Left lung (tissue), 10 donors: ENCODE data around the gene TMEM107. TPM values are rescaled to one million over a fixed set of nuclear protein-coding genes. Genes with fewer than 3 reads are reported as not detected.

Experiments used
- ATAC-seq: fragments of 200-7000 bp; cut with Tn5 transposase; one replicate; pipeline ENCODE4 v1.9.1; 2020; ENCODE audit warnings: moderate library complexity
- DNase-seq, 4 donors: peaks; one replicate each; pipeline ENCODE4 v3.0.0-alpha.2; 2013 to 2020
- H3K27ac ChIP-seq, 2 donors: fragments of 200-600 bp; sonication (generic) in 1 of 2; one replicate each; pipeline versions ENCODE4 v1.5.0 to v1.8.0; 2020 to 2021
- H3K27me3 ChIP-seq, 2 donors: fragments of 200-600 bp; sonication (generic) in 1 of 2; one replicate each; pipeline versions ENCODE4 v1.5.0 to v1.8.0; 2020 to 2021
- H3K36me3 ChIP-seq, 2 donors: fragments of 200-600 bp; sonication (generic) in 1 of 2; one replicate each; pipeline versions ENCODE4 v1.5.0 to v1.8.0; 2020 to 2021
- H3K4me1 ChIP-seq, 2 donors: fragments of 200-600 bp; one replicate each; pipeline ENCODE4 v1.8.0; 2021
- H3K4me3 ChIP-seq, 2 donors: fragments of 200-600 bp; sonication (generic) in 1 of 2; one replicate each; pipeline versions ENCODE4 v1.5.0 to v1.8.0; 2020 to 2021; ENCODE audit warnings: mild to moderate bottlenecking in 1 of 2
- H3K9me3 ChIP-seq, 2 donors: fragments of 200-600 bp; sonication (generic) in 1 of 2; one replicate each; pipeline versions ENCODE4 v1.5.0 to v1.8.0; 2020 to 2021
- intact Hi-C, 2 donors: fragments of 100-400 bp; cut with DNase I; formaldehyde crosslinking; loops; one replicate each; pipeline versions ENCODE4 v1.11.2 to v1.14.2; 2022
- microRNA-seq, 2 donors: library from miRNA; unstranded; fragments of <30 nt; microRNA quantifications; one replicate each; pipeline ENCODE4, GENCODE V29; 2019
- polyA plus RNA-seq, 6 donors: library from polyadenylated mRNA; unstranded; fragments of 120-200 nt; gene quantifications; one replicate each; pipeline ENCODE4 v1.2.1, GENCODE V29; 2013; ENCODE audit not compliant: insufficient read length in 6 of 6
- total RNA-seq, 2 donors: library from RNA; stranded (reverse); fragmentation: NEBNext Ultra II Directional; extraction: Animal tissue kit (Norgen Biotek cat#: 25700); gene quantifications; one replicate each; pipeline ENCODE4 v1.2.1, GENCODE V29; 2021
- TF ChIP-seq, protein P1 (sequence below), 2 donors: fragments of 200-600 bp; sonication (generic) in 1 of 2; IDR thresholded peaks; one replicate each; pipeline versions ENCODE4 v1.5.0 to v1.8.0; 2021; ENCODE audit warnings: antibody characterized with exemption in 2 of 2
- donor health status: DM: no; HTN: yes; CAD: no.
- donor health status: DM: no; HTN: no; CAD: no.

Gene TMEM107
- total and polyA plus RNA-seq, 8 donors, result 15.0 to 21.0 (median 18.5) TPM

DNA sequence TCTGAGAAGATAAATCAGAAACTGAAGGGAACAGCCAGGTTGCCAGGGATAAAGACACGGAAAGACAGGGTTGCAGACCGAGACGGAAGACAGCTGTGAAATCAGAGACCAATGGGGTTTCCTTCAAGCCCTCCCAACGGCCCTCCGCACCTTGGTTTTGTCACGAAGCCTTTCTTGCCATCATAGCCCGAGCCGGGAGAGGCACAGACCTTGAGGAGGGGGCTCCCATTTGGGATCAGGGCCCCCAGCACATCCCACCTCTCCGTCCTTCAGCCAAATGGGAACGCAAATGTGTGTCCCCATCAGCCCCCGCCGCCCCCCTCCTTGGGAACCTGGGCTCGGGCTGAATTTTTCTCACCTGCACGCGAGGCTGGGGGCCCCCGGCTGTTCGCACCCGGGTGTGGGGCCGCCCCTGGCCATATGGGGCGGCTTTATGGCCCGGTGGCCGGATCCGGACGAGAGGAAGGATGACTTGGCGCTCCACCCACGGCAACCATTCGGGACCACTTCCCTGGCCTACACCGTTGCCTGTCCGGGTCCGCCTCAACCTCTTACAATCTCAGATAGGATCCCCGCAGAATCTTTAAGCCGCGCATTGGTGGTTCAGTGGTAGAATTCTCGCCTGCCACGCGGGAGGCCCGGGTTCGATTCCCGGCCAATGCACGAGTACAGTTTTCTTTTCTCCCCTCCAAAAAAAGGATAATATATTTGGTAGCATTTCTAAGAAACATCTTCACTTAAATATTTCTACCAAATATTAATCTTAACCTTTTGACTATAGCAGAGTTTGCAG, 50.8 kb downstream of the TMEM107 start:
- Histone ChIP-seq H3K27me3 (peaks cover 28 to 100% of the 10 kb centered on the region in 2 donors), H3K36me3 (no peaks in the 10 kb centered on the region), H3K4me3 (peak overlapping the region; percentile 46 to 65), H3K9me3 (no peaks in the 10 kb centered on the region), H3K4me1 (peaks cover 31 to 74% of the 10 kb centered on the region in 2 donors), H3K27ac (peak overlapping the region in 1 of 2 donors; percentile 44)
- DNase-seq, result peak in 2 of 4 donors; percentile 84 to 89
- peak; percentile 39 for ATAC-seq
- intact Hi-C loops, result loop anchor here in 1 of 2 donors (10.0 kb wide), 1 partner anchor 59 kb away; no protein-coding TSS in a partner anchor
- TF ChIP-seq, protein P1, sequence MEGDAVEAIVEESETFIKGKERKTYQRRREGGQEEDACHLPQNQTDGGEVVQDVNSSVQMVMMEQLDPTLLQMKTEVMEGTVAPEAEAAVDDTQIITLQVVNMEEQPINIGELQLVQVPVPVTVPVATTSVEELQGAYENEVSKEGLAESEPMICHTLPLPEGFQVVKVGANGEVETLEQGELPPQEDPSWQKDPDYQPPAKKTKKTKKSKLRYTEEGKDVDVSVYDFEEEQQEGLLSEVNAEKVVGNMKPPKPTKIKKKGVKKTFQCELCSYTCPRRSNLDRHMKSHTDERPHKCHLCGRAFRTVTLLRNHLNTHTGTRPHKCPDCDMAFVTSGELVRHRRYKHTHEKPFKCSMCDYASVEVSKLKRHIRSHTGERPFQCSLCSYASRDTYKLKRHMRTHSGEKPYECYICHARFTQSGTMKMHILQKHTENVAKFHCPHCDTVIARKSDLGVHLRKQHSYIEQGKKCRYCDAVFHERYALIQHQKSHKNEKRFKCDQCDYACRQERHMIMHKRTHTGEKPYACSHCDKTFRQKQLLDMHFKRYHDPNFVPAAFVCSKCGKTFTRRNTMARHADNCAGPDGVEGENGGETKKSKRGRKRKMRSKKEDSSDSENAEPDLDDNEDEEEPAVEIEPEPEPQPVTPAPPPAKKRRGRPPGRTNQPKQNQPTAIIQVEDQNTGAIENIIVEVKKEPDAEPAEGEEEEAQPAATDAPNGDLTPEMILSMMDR (IDR thresholded peaks at IDR 0.05), result no peak

DNA sequence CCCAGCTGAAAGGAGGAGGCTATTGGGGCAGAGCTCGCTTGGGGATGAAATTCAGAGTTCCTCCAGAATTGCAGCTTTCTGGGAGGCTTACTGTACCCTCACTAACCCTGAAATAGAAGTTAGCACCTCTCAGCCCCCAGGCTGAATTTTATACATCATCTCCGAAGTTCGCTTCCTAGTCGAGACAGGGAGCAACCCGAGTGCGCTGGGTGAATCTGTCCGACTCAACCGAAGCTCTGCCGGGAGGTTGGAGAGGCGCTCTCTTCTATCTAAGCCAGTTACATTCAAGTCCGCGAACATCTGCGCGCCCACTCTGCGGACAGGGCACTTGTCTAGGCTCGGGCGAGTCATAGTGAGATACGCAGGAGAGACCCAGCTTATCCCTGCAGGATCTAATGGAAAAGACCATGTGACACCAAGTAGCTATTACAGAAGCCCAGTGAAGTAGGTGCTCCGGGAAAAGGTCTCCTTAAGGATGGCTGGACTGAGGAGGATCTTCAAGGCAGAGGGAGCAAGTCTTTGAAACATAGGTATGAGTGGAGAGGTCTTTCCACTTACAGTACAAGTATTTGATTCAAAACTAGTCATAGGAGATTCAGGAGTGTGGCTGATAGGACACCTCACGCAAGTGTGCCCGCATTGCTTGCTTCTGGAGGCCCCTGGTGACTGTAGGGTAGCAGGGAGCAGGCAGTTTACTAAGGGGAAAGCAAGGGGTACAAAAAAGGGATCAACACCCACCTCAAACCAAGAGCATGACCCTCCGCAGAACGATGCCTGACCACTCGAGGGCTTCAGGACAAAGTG, 51.6 kb downstream of the TMEM107 start:
- intact Hi-C loops, result loop anchor here in 1 of 2 donors (10.0 kb wide), 1 partner anchor 60 kb away; no protein-coding TSS in a partner anchor
- Histone ChIP-seq H3K27ac (no peak overlapping the region), H3K4me1 (peaks cover 37 to 79% of the 10 kb centered on the region in 2 donors), H3K9me3 (no peaks in the 10 kb centered on the region), H3K4me3 (peak overlapping the region; percentile 2 to 65), H3K36me3 (no peaks in the 10 kb centered on the region), H3K27me3 (peaks cover 28 to 93% of the 10 kb centered on the region in 2 donors)
- TF ChIP-seq, protein P1 (IDR thresholded peaks at IDR 0.05), result no peak
- DNase-seq (peak in 1 of 4 donors; percentile 51), ATAC-seq (no peak)

DNA sequence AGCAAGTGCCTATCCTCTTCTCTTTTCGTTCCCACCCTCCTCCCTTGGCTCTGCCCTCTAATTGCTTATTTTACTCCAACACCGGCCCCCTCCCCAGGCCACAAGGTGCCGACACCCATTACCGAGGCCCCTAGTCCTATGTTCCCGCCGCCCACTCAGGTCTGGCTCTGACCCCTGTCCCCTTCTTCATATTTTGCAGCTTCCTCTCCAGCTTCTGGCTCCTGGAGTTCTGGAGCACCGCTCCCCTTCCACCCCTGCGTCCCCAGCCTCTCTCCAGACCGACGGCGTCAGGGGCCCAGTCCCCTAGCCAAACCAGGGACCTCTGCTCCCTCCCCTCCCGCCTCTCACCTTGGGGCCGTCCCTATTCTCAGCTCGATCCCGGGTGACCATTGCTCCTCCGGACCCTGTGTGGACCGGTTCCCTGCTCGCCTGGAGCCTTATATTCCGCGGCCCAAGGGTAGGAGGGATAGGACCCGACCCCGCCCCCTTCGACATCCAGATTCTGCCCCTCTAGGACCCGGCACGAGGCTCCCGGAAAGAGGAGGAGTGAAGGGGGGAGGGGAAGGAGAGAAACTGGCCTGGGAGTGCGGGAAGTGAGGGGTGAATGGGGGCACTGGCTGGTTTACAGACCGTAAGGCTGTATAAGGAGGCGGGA, 52.4 kb downstream of the TMEM107 start, which contains the start of gene HES7:
HES7 (minus strand) TSS at position 412 of the 655 bp plus-strand sequence; CDS start at position 390, 22 bp downstream.
- peaks cover 37 to 86% of the 10 kb centered on the region in 2 donors for H3K4me1 ChIP-seq

DNA sequence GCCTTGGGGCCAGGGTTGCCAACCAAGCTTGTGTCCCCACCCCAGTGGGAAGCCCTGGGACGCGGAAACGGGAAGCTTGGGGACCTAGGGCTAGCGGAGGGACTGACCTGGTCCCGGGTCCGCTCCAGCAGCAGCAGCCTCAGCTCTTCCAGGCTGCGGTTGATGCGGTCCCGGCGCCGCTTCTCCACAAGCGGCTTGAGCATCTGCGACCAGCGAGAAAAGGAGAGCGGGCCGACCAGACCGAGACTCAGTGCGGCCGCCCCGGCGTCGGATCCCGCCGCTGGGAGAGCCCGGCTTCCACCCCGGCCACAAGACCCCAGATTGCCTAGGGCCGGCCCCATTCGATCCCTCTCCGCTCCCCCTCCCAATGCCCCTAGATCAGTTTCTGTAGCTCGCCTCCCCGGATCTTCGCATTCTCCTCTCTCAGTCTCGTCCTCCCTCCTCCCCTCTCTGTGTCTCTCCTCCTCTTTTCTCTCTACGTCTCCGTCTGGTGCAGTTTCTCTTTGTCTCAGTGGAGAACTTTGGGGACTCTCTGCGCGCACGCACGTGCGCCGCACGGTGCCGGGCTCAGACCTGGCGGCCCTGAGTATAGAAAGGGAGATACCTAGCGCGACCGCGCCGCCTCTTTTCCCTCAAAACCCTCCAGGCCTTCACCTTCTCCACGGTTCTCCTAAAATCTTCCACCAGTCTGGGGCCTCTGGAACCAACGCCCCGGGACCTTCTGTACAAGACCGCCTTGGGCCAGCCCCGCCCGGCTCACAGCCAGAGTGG, 53.1 kb downstream of the TMEM107 start:
- intact Hi-C loops, result loop anchor here in 1 of 2 donors (10.0 kb wide), 1 partner anchor 62 kb away; no protein-coding TSS in a partner anchor
- no peak overlapping the region for H3K27ac ChIP-seq
- no peak for ATAC-seq
- H3K27me3 ChIP-seq, result peaks cover 28 to 85% of the 10 kb centered on the region in 2 donors
- no peaks in the 10 kb centered on the region for H3K9me3 ChIP-seq
- H3K4me3 ChIP-seq, result peak overlapping the region; percentile 33 to 49
- H3K36me3 ChIP-seq, result no peaks in the 10 kb centered on the region
- TF ChIP-seq, protein P1 (IDR thresholded peaks at IDR 0.05), result no peak
- peak in 1 of 4 donors; percentile 80 for DNase-seq
- H3K4me1 ChIP-seq, result peaks cover 41 to 93% of the 10 kb centered on the region in 2 donors

More for the DNA sequence above, 52.4 kb downstream of the TMEM107 start, which contains the start of gene HES7:
- Histone ChIP-seq H3K9me3 (no peaks in the 10 kb centered on the region), H3K27ac (no peak within 1 kb of the TSS), H3K4me3 (peak within 1 kb of the TSS; percentile 33 to 49), H3K36me3 (no peaks in the 10 kb centered on the region), H3K27me3 (peaks cover 28 to 86% of the 10 kb centered on the region in 2 donors)
- intact Hi-C loops, result loop anchor here in 1 of 2 donors (10.0 kb wide), 1 partner anchor 61 kb away; no protein-coding TSS in a partner anchor
- DNase-seq (peak in 1 of 4 donors; percentile 60), ATAC-seq (no peak)
- TF ChIP-seq, protein P1 (IDR thresholded peaks at IDR 0.05), result no peak

Small RNA genes lying within 50 kb of the gene (microRNA-seq; reads per million reads assigned to microRNA genes)
- 2.3 to 73.9 reads per million in 2 donors for gene MIR4521
- 0.55 to 0.67 reads per million in 2 donors for gene MIR6883

Other genes starting within 250 kb of the TMEM107 start
- 1 to 10 TPM; 2.5 to 3.5 TPM for gene KCNAB3, start 246.5 kb downstream of the TMEM107 start, total RNA-seq
- 10 to 100 TPM in 5 of 6 donors, 1 to 10 TPM in 1; 9.4 to 12.7 (median 11.5) TPM for gene KCNAB3, start 246.5 kb downstream of the TMEM107 start, polyA plus RNA-seq
- gene TRAPPC1, start 244.4 kb downstream of the TMEM107 start, total RNA-seq, result 100 to 1,000 TPM; 141 to 181 TPM
- 100 to 1,000 TPM; 123 to 151 (median 139) TPM for gene TRAPPC1, start 244.4 kb downstream of the TMEM107 start, polyA plus RNA-seq
- gene CNTROB, start 244.2 kb downstream of the TMEM107 start, total RNA-seq, result 10 to 100 TPM; 38.2 to 50.1 TPM
- gene CNTROB, start 244.2 kb downstream of the TMEM107 start, polyA plus RNA-seq, result 10 to 100 TPM; 77.9 to 87.5 (median 83.6) TPM
- 1 to 10 TPM; 1.1 to 3.4 TPM for gene GUCY2D, start 173.8 kb downstream of the TMEM107 start, total RNA-seq
- gene GUCY2D, start 173.8 kb downstream of the TMEM107 start, polyA plus RNA-seq, result under 1 TPM in 2 of 6 donors, not detected in 4; 0.13 to 0.34 TPM
- gene ALOX15B, start 137.3 kb downstream of the TMEM107 start, total RNA-seq, result 100 to 1,000 TPM in 1 of 2 donors, 10 to 100 TPM in 1; 52.5 to 112 TPM
- gene ALOX15B, start 137.3 kb downstream of the TMEM107 start, polyA plus RNA-seq, result under 1 TPM; 0.38 to 0.60 (median 0.45) TPM
- under 1 TPM in 1 of 2 donors, not detected in 1; 0.32 TPM for gene ALOX12B, start 88.7 kb downstream of the TMEM107 start, total RNA-seq
- under 1 TPM in 4 of 6 donors, not detected in 2; 0.20 to 0.32 (median 0.26) TPM for gene ALOX12B, start 88.7 kb downstream of the TMEM107 start, polyA plus RNA-seq
- gene ALOXE3, start 57.9 kb downstream of the TMEM107 start, total RNA-seq, result under 1 TPM; 0.23 to 0.55 TPM
- gene ALOXE3, start 57.9 kb downstream of the TMEM107 start, polyA plus RNA-seq, result under 1 TPM in 2 of 6 donors, not detected in 4; 0.05 to 0.06 TPM
- under 1 TPM in 1 of 2 donors, not detected in 1; 0.52 TPM for gene HES7, start 52.3 kb downstream of the TMEM107 start, total RNA-seq
- gene HES7, start 52.3 kb downstream of the TMEM107 start, polyA plus RNA-seq, result under 1 TPM in 2 of 6 donors, not detected in 4; 0.10 to 0.20 TPM
- gene PER1, start 24.0 kb downstream of the TMEM107 start, total RNA-seq, result 100 to 1,000 TPM; 101 to 111 TPM
- gene PER1, start 24.0 kb downstream of the TMEM107 start, polyA plus RNA-seq, result 10 to 100 TPM; 28.0 to 84.0 (median 41.4) TPM
- 10 to 100 TPM; 48.3 to 48.9 TPM for gene VAMP2, start 13.4 kb downstream of the TMEM107 start, total RNA-seq
- 100 to 1,000 TPM in 4 of 6 donors, 10 to 100 TPM in 2; 86.2 to 108 (median 103) TPM for gene VAMP2, start 13.4 kb downstream of the TMEM107 start, polyA plus RNA-seq
- 10 to 100 TPM in 1 of 2 donors, 1 to 10 TPM in 1; 8.8 to 10.6 TPM for gene BORCS6, start 13.8 kb upstream of the TMEM107 start, total RNA-seq
- 1 to 10 TPM; 2.4 to 4.1 (median 3.2) TPM for gene BORCS6, start 13.8 kb upstream of the TMEM107 start, polyA plus RNA-seq
- 10 to 100 TPM in 1 of 2 donors, 1 to 10 TPM in 1; 2.7 to 10.2 TPM for gene AURKB, start 34.2 kb upstream of the TMEM107 start, total RNA-seq
- gene AURKB, start 34.2 kb upstream of the TMEM107 start, polyA plus RNA-seq, result 10 to 100 TPM; 21.3 to 58.0 (median 36.6) TPM
- 10 to 100 TPM; 49.1 to 53.1 TPM for gene CTC1, start 71.7 kb upstream of the TMEM107 start, total RNA-seq
- gene CTC1, start 71.7 kb upstream of the TMEM107 start, polyA plus RNA-seq, result 10 to 100 TPM; 23.4 to 38.6 (median 32.2) TPM
- 10 to 100 TPM; 25.9 to 51.0 TPM for gene PFAS, start 72.9 kb upstream of the TMEM107 start, total RNA-seq
- 10 to 100 TPM; 36.7 to 48.8 (median 41.7) TPM for gene PFAS, start 72.9 kb upstream of the TMEM107 start, polyA plus RNA-seq
- 10 to 100 TPM; 22.9 to 33.2 TPM for gene RANGRF, start 112.3 kb upstream of the TMEM107 start, total RNA-seq
- 10 to 100 TPM; 23.7 to 30.0 (median 24.8) TPM for gene RANGRF, start 112.3 kb upstream of the TMEM107 start, polyA plus RNA-seq
- 10 to 100 TPM in 1 of 2 donors, 1 to 10 TPM in 1; 8.5 to 11.1 TPM for gene SLC25A35, start 119.0 kb upstream of the TMEM107 start, total RNA-seq
- gene SLC25A35, start 119.0 kb upstream of the TMEM107 start, polyA plus RNA-seq, result 1 to 10 TPM; 2.6 to 4.8 (median 3.4) TPM
- 10 to 100 TPM; 18.4 to 25.4 TPM for gene ARHGEF15, start 133.9 kb upstream of the TMEM107 start, total RNA-seq
- gene ARHGEF15, start 133.9 kb upstream of the TMEM107 start, polyA plus RNA-seq, result 10 to 100 TPM; 32.1 to 50.6 (median 39.1) TPM
- gene ODF4, start 163.5 kb upstream of the TMEM107 start, total RNA-seq, result not detected
- gene ODF4, start 163.5 kb upstream of the TMEM107 start, polyA plus RNA-seq, result not detected
- 1,000 to 10,000 TPM; 1,094 to 1,210 TPM for gene RPL26, start 206.8 kb upstream of the TMEM107 start, total RNA-seq
- gene RPL26, start 206.8 kb upstream of the TMEM107 start, polyA plus RNA-seq, result 1,000 to 10,000 TPM; 2,596 to 3,628 (median 3,265) TPM
- gene RNF222, start 221.4 kb upstream of the TMEM107 start, total RNA-seq, result not detected
- under 1 TPM in 5 of 6 donors, not detected in 1; 0.08 to 0.15 (median 0.13) TPM for gene RNF222, start 221.4 kb upstream of the TMEM107 start, polyA plus RNA-seq